ENCODE results near the gene RER1. TPM values are rescaled to one million over a fixed set of nuclear protein-coding genes. Genes with fewer than 3 reads are reported as not detected.

Gene RER1
- total RNA-seq, 1 experiment from 2014 or later, result 155 TPM

DNA sequence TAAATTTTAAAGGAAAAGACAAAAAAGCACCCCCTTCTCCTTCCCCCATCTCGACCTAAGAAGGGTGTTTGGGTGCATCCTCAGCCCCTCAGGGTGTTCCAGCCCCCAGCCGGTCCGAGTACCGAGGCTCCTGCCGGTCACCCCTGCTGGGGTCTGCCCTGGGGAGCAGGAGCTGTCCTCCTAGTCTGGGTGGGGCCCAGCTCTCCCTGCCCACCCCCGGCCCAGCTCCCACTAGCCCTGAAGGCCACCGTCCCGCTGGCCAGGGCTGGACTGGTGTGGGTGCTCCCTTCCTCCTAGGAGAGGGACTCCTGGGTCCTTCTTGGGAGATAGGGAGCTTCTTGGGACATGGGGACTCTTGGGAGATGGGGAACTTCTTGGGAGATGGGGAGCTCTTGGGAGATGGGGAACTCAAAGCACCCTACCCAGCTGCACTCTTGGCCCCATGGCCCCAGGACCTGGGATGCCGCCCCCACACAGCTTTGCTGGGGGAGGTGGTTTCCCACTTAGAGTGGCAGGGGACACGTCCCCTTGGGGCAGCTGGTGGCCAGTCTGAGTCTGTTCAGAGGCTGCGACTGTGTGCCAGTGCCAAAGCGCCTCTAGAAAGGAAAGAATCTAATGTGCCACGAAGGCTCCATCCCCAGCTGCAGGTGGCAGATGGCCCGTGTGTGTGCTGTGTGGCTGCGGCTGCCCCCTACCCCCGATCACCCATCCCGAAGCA, 44.8 kb upstream of the RER1 start:
- no peak overlapping the region for H3K4me3 ChIP-seq (replicated peaks in 1 of 2; ENCODE audit: low read depth in 1 of 2, low read length in 2 of 2)
- H3K27me3 ChIP-seq (ENCODE audit: insufficient read depth, low read length), result no peaks in the 10 kb centered on the region
- H3K9me2 ChIP-seq (ENCODE audit: insufficient read depth), result no peaks in the 10 kb centered on the region
- BruUV-seq (replicated peaks), result no TSS peak
- H3K79me2 ChIP-seq (ENCODE audit: insufficient read depth, low read length), result no peaks in the 10 kb centered on the region
- no peaks in the 10 kb centered on the region for H3K9me3 ChIP-seq (ENCODE audit: control insufficient read depth in 1 of 2, insufficient read depth in 1 of 2, low read depth in 1 of 2, low read length in 2 of 2)
- H3K27ac ChIP-seq (ENCODE audit: low read depth, low read length), result no peak overlapping the region
- no peak overlapping the region for H3K4me2 ChIP-seq (ENCODE audit: low read length)
- ATAC-seq (no peak), DNase-seq (ENCODE audit: low read depth, low spot score) (no peak)
- ChIA-PET POLR2A (interaction anchor here (0.6 kb wide), 1 partner anchor 22 kb away, joined by 3 read pairs; no protein-coding TSS in a partner anchor), RAD21 (ENCODE audit: low non-redundant PET in 1 of 2, low total read pairs in 2 of 2, uncharacterized antibody in 2 of 2, unreplicated experiment in 2 of 2) (no interaction called here), CTCF (no interaction called here)
- H4K20me1 ChIP-seq (ENCODE audit: insufficient read depth), result no peaks in the 10 kb centered on the region
- TF ChIP-seq RAD21 (IDR thresholded peaks at IDR 0.05; ENCODE audit: low read depth) (no peak), ELF1 (IDR thresholded peaks at IDR 0.05; ENCODE audit: borderline replicate concordance, low read depth) (no peak), EGR1 (IDR thresholded peaks at IDR 0.05; ENCODE audit: low read depth) (no peak), JUND (IDR thresholded peaks at IDR 0.05) (no peak), FOSL1 (IDR thresholded peaks at IDR 0.05; ENCODE audit: low read depth) (no peak), POLR2A (IDR thresholded peaks at IDR 0.05; ENCODE audit: borderline replicate concordance, extremely low read depth, insufficient read depth, insufficient read length) (no peak), CTCF (IDR thresholded peaks at IDR 0.05 in 2 of 3, conservative IDR thresholded peaks at IDR 0.05 in 1 of 3; ENCODE audit: borderline replicate concordance in 1 of 3, insufficient read depth in 1 of 3, low read depth in 2 of 3, low read length in 2 of 3) (no peak), ZBTB33 (IDR thresholded peaks at IDR 0.05; ENCODE audit: extremely low read depth, insufficient replicate concordance, low read length) (no peak), ZNF274 (IDR thresholded peaks at IDR 0.05; ENCODE audit: low read depth, low read length) (no peak), EZH2phosphoT487 (IDR thresholded peaks at IDR 0.05; ENCODE audit: borderline replicate concordance) (no peak), SIN3A (IDR thresholded peaks at IDR 0.05; ENCODE audit: low read depth) (no peak)
- no peaks in the 10 kb centered on the region for H3K4me1 ChIP-seq (ENCODE audit: control insufficient read depth in 1 of 2, insufficient read depth in 2 of 2, low read length in 2 of 2)
- H3K36me3 ChIP-seq (ENCODE audit: control insufficient read depth in 1 of 2, insufficient read depth in 2 of 2, low read length in 2 of 2), result no peaks in the 10 kb centered on the region
- H3K9ac ChIP-seq (ENCODE audit: low read length), result no peak overlapping the region
- H2AFZ ChIP-seq (ENCODE audit: low read depth, low read length, poor library complexity, severe bottlenecking), result no peak overlapping the region
- intact Hi-C loops (cut with micrococcal nuclease), result no loop called here
